ENCODE data around the gene OR6J1.
"Not testable (repeated sequence)": the region's sequence is repeated elsewhere in the genome, so short reads cannot be mapped to it uniquely, and the experiment has no call there.

The OR6J1 gene

DNA sequence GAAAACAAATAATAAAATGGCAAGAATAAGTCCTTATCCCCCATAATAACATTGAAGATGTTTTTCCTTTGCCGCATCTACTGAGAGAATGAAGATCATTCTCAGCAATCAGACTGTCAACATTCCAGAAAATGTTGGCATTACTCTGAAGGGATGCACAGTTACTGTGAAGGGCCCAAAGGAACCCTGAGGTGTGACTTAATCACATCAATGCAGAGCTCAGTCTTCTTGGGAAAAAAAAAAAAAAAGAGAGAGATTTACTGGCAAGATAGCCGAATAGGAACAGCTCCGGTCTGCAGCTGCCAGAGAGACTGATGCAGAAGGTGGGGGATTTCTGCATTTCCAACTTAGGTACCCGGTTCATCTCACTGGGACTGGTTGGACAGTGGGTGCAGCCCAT lies 41.3 kb upstream of the OR6J1 start:
- no peaks in the 10 kb centered on the region for H4K20me1 ChIP-seq (ENCODE audit: insufficient read depth, low read length)
- no peaks in the 10 kb centered on the region for H3K4me1 ChIP-seq (ENCODE audit: low read length)
- no peak overlapping the region for H2AFZ ChIP-seq (ENCODE audit: low read depth, low read length)
- H3K27me3 ChIP-seq (ENCODE audit: low read depth, low read length): peaks cover 13% of the 10 kb centered on the region; the same call in 1 of the 2 replicates
- H3K79me2 ChIP-seq (ENCODE audit: low read length): no peaks in the 10 kb centered on the region
- H3K9ac ChIP-seq (ENCODE audit: low read length): no peak overlapping the region
- no peak overlapping the region for H3K27ac ChIP-seq (ENCODE audit: low read length)
- no peak overlapping the region for H3K4me3 ChIP-seq (ENCODE audit: low read length)
- H3K9me3 ChIP-seq (ENCODE audit: insufficient read depth, low read length): no peaks in the 10 kb centered on the region
- TF ChIP-seq, protein P1, sequence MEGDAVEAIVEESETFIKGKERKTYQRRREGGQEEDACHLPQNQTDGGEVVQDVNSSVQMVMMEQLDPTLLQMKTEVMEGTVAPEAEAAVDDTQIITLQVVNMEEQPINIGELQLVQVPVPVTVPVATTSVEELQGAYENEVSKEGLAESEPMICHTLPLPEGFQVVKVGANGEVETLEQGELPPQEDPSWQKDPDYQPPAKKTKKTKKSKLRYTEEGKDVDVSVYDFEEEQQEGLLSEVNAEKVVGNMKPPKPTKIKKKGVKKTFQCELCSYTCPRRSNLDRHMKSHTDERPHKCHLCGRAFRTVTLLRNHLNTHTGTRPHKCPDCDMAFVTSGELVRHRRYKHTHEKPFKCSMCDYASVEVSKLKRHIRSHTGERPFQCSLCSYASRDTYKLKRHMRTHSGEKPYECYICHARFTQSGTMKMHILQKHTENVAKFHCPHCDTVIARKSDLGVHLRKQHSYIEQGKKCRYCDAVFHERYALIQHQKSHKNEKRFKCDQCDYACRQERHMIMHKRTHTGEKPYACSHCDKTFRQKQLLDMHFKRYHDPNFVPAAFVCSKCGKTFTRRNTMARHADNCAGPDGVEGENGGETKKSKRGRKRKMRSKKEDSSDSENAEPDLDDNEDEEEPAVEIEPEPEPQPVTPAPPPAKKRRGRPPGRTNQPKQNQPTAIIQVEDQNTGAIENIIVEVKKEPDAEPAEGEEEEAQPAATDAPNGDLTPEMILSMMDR (IDR thresholded peaks at IDR 0.05; ENCODE audit: low read depth, low read length): no peak
- no peak for TF ChIP-seq EZH2phosphoT487 (IDR thresholded peaks at IDR 0.05; ENCODE audit: low read depth)
- H3K4me2 ChIP-seq (ENCODE audit: low read length): no peak overlapping the region
- H3K36me3 ChIP-seq (replicated peaks; ENCODE audit: low read depth, low read length): no peaks in the 10 kb centered on the region

DNA sequence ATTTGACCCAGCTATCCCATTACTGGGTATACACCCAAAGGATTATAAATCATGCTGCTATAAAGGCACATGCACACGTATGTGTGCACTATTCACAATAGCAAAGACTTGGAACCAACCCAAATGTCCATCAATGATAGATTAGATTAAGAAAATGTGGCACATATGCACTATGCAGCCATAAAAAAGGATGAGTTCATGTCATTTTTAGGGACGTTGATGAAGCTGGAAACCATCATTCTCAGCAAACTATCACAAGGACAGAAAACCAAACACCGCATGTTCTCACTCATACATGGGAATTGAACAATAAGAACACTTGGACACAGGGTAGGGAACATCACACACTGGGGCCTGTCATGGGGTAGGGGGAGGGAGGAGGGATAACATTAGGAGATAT lies 39.3 kb upstream of the OR6J1 start:
- H3K4me1 ChIP-seq (ENCODE audit: low read length); H4K20me1 ChIP-seq (ENCODE audit: insufficient read depth, low read length); H3K9ac ChIP-seq (ENCODE audit: low read length); H3K27ac ChIP-seq (ENCODE audit: low read length); H2AFZ ChIP-seq (ENCODE audit: low read depth, low read length); H3K4me3 ChIP-seq (ENCODE audit: low read length); H3K9me3 ChIP-seq (ENCODE audit: insufficient read depth, low read length); H3K36me3 ChIP-seq (replicated peaks; ENCODE audit: low read depth, low read length); H3K4me2 ChIP-seq (ENCODE audit: low read length); H3K79me2 ChIP-seq (ENCODE audit: low read length): not testable (repeated sequence)
- peaks cover 12% of the 10 kb centered on the region; the same call in 1 of the 2 replicates for H3K27me3 ChIP-seq (ENCODE audit: low read depth, low read length)

DNA sequence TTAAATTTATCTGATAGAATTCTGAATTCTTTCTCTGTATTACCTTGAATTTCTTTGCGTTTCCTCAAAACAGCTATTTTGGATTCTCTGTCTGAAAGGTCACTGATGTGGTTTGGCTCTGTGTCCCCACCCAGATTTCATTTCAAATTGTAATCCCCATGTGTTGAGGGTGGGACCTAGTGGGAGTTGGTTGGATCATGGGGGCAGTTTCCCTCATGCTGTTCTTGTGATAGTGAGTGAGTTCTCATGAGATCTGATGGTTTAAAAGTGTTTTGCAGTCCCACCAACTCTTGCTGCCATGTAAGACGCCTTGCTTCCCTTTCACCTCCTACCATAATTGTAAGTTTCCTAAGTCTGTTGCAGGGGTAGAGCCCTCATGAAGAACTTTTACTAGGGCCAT lies 34.1 kb upstream of the OR6J1 start:
- no peaks in the 10 kb centered on the region for H3K36me3 ChIP-seq (replicated peaks; ENCODE audit: low read depth, low read length)
- TF ChIP-seq, protein P1 (IDR thresholded peaks at IDR 0.05; ENCODE audit: low read depth, low read length): no peak
- TF ChIP-seq EZH2phosphoT487 (IDR thresholded peaks at IDR 0.05; ENCODE audit: low read depth): no peak
- peaks cover 15% of the 10 kb centered on the region for H3K27me3 ChIP-seq (ENCODE audit: low read depth, low read length)
- H3K4me2 ChIP-seq (ENCODE audit: low read length): no peak overlapping the region
- no peak overlapping the region for H2AFZ ChIP-seq (ENCODE audit: low read depth, low read length)
- no peak overlapping the region for H3K4me3 ChIP-seq (ENCODE audit: low read length)
- no peak overlapping the region for H3K27ac ChIP-seq (ENCODE audit: low read length)
- H3K9ac ChIP-seq (ENCODE audit: low read length): no peak overlapping the region
- H3K4me1 ChIP-seq (ENCODE audit: low read length): no peaks in the 10 kb centered on the region
- no peaks in the 10 kb centered on the region for H3K79me2 ChIP-seq (ENCODE audit: low read length)
- H4K20me1 ChIP-seq (ENCODE audit: insufficient read depth, low read length): no peaks in the 10 kb centered on the region
- H3K9me3 ChIP-seq (ENCODE audit: insufficient read depth, low read length): no peaks in the 10 kb centered on the region

DNA sequence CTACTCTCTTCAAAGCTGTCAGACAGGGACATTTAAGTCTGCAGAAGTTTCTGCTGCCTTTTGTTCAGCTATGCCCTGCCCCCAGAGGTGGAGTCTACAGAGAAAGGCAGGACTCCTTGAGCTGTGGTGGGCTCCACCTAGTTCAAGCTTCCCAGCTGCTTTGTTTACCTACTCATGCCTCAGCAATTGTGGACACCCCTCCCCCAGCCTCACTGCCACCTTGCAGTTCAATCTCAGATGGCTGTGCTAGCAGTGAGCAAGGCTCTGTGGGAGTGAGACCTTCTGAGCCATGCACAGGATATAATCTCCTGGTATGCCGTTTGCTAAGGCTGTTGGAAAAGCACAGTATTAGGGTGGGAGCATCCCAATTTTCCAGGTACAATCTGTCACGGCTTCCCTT lies 33.4 kb upstream of the OR6J1 start:
- not testable (repeated sequence) for H3K79me2 ChIP-seq (ENCODE audit: low read length); H3K9ac ChIP-seq (ENCODE audit: low read length); H3K4me2 ChIP-seq (ENCODE audit: low read length); H3K27ac ChIP-seq (ENCODE audit: low read length); H3K9me3 ChIP-seq (ENCODE audit: insufficient read depth, low read length); H3K36me3 ChIP-seq (replicated peaks; ENCODE audit: low read depth, low read length); H3K4me1 ChIP-seq (ENCODE audit: low read length); H4K20me1 ChIP-seq (ENCODE audit: insufficient read depth, low read length); H2AFZ ChIP-seq (ENCODE audit: low read depth, low read length); H3K4me3 ChIP-seq (ENCODE audit: low read length)
- peaks cover 15% of the 10 kb centered on the region for H3K27me3 ChIP-seq (ENCODE audit: low read depth, low read length)

DNA sequence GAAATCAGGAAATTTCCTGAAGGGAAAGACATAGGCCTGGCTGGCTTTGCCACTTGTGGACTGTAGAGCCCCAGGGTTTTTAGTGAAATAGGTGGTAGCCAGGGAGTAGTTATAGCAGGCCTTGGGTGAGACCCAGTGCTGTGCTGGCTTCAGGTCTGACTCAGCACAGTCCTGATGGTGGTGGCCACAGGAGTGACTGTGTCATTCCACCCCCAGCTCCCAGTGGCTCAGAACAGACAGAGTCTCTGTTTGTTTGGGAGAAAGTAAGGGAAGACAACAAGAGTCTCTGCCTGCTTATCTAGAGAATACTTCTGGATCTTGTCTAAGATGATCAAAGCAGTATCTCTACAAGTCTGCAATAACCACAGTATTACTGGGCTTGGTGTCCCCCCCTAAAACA lies 27.5 kb upstream of the OR6J1 start:
- TF ChIP-seq, protein P1 (IDR thresholded peaks at IDR 0.05; ENCODE audit: low read depth, low read length): no peak
- no peak for TF ChIP-seq EZH2phosphoT487 (IDR thresholded peaks at IDR 0.05; ENCODE audit: low read depth)
- no peaks in the 10 kb centered on the region for H3K79me2 ChIP-seq (ENCODE audit: low read length)
- no peak overlapping the region for H2AFZ ChIP-seq (ENCODE audit: low read depth, low read length)
- H4K20me1 ChIP-seq (ENCODE audit: insufficient read depth, low read length): no peaks in the 10 kb centered on the region
- no peak overlapping the region for H3K4me3 ChIP-seq (ENCODE audit: low read length)
- no peak overlapping the region for H3K9ac ChIP-seq (ENCODE audit: low read length)
- no peak overlapping the region for H3K4me2 ChIP-seq (ENCODE audit: low read length)
- no peaks in the 10 kb centered on the region for H3K9me3 ChIP-seq (ENCODE audit: insufficient read depth, low read length)
- H3K4me1 ChIP-seq (ENCODE audit: low read length): no peaks in the 10 kb centered on the region; the same call in 1 of the 2 replicates
- no peak overlapping the region for H3K27ac ChIP-seq (ENCODE audit: low read length)
- H3K36me3 ChIP-seq (replicated peaks; ENCODE audit: low read depth, low read length): no peaks in the 10 kb centered on the region
- H3K27me3 ChIP-seq (ENCODE audit: low read depth, low read length): 0 out of 2 replicates have a peak, but pooled peaks cover under 1% of the 10 kb centered on the region

Measured in OCI-LY3 (cell line).